Loucy (cell line): ENCODE results near the gene RBM15.

Experiments
- EZH2phosphoT487 ChIP-seq: fragments of 200-600 bp; IDR thresholded peaks from 2 replicates; pipeline ENCODE4 v1.6.1; 2018; ENCODE audit warnings: antibody characterized with exemption, mild to moderate bottlenecking, moderate library complexity, borderline replicate concordance
- TF ChIP-seq, protein P1 (sequence below): fragments of 200-600 bp; sonication (generic); conservative IDR thresholded peaks from 2 replicates; pipeline ENCODE4 v1.5.1; 2014; ENCODE audit warnings: mild to moderate bottlenecking, antibody characterized with exemption, low read length

DNA sequence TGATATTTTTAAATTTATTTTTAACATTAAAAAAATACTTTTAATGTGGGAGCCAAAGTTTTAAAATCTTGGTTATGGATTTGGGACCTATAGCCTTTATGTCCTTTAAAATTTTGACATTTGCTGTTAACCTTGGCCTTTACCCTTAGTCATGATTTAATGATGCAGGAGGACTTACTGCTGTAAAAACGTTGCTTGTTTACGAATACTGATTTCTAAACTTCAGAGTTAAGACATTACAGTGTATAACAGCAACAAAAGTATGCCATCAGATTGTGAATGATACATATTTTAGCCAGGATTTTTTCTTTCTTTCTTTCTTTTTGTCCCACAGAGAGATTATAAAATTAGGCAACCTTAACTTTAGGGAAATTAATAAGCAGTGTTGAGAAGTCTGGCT lies 8.9 kb downstream of the RBM15 start:
- TF ChIP-seq, protein P1, sequence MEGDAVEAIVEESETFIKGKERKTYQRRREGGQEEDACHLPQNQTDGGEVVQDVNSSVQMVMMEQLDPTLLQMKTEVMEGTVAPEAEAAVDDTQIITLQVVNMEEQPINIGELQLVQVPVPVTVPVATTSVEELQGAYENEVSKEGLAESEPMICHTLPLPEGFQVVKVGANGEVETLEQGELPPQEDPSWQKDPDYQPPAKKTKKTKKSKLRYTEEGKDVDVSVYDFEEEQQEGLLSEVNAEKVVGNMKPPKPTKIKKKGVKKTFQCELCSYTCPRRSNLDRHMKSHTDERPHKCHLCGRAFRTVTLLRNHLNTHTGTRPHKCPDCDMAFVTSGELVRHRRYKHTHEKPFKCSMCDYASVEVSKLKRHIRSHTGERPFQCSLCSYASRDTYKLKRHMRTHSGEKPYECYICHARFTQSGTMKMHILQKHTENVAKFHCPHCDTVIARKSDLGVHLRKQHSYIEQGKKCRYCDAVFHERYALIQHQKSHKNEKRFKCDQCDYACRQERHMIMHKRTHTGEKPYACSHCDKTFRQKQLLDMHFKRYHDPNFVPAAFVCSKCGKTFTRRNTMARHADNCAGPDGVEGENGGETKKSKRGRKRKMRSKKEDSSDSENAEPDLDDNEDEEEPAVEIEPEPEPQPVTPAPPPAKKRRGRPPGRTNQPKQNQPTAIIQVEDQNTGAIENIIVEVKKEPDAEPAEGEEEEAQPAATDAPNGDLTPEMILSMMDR = no peak
- no peak for TF ChIP-seq EZH2phosphoT487
